ENCODE results near the gene MXRA7.
A peak's percentile ranks its signal among the peaks of the same experiment; 100 is the strongest.
"Not testable (repeated sequence)": the region's sequence is repeated elsewhere in the genome, so short reads cannot be mapped to it uniquely, and the experiment has no call there.

MXRA7 gene

GRCh38 chr17:76714822-76715495 lies 4.2 kb upstream of the MXRA7 start:
- peak; percentile 38 for DNase-seq

DNA sequence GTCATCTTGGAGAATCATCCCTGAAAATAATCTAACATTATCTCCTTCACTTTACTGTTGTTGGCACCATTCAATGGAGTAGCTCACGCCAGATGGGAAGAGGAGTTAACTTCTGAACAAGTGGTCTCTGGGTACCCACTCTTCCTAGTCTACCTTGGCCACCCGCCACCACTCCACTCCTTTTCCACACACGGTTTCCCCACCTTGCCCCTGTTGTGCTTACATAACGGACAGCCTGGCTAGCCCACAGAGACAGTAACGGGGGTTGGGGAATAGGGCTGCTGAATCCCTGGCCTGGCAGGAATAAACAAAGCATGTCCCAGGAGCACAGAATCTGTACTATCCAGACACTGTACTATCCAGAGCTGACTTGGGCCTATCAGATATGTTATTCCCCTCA lies 3.6 kb upstream of the MXRA7 start:
- DNase-seq = no peak

DNA sequence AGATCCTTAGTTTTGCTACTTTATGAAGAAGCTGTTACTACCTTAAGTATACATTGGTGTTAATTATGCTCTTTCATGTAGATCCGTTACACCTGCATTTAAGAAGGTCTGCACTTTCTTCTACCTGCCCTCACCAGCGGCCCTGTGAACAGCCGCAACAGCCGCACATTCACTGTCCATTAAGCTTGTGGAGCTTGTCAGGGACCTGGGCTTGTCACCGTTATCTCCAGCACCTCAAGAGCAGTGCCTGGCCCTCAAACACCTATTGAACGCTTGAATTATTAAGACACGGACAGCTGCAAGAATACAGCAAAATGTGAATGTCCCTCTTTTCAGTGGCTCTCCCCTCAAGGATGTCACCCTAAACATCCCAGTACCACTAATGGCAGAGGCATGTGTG lies 3.0 kb upstream of the MXRA7 start:
- no peak for DNase-seq

GRCh38 chr17:76712321-76712720 lies 1.6 kb upstream of the MXRA7 start:
- not testable (repeated sequence) for DNase-seq

DNA sequence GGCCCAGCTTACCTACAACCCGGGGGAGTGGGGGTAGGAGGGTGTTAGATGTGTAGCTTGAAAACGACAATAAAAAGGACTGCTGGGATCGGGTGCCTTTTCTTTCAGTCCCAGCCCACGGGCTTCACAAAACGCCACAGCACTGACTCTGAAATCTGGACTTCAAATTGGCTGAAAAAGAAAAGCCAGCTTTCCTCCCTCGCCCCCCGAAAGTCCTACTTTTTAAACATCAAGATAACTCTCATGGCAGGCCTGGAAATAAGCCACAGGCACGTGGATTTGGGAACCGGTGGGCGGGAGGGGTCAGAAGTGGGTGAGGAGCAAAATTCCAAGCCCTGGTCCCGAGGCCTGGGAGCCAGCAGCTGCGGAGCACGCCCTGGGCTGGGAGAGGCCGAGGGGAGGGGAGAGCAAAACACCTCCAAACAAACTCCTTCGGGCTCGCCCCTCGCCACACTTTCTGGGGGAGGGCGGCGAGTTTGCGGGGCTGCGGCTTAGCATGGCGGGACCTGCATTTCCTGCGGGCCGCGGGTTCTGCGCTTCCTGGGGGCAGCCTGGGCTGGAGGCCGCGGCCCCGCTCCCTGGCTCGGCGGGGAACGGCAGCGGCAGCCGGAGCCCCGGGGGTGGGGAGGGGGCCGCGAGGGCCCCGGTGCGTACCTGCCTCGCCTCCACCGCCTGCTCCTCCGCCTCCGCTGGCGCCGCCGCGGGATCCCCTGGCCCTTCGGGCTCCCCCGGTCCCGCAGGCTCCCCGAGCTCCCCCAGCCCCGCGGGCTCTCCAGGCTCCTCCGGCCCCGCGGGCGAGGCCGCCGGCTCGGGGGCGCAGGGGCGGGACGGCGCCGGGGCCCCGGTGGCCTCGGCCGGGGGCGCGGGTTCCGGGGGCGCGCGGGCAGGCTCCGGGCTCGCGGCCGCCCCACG lies 558 bp downstream of the MXRA7 start:
- DNase-seq = not testable (repeated sequence)

- DNase-seq = no peak
These were observed 1.5 kb downstream of the MXRA7 start for GRCh38 chr17:76709077-76709950.

DNA sequence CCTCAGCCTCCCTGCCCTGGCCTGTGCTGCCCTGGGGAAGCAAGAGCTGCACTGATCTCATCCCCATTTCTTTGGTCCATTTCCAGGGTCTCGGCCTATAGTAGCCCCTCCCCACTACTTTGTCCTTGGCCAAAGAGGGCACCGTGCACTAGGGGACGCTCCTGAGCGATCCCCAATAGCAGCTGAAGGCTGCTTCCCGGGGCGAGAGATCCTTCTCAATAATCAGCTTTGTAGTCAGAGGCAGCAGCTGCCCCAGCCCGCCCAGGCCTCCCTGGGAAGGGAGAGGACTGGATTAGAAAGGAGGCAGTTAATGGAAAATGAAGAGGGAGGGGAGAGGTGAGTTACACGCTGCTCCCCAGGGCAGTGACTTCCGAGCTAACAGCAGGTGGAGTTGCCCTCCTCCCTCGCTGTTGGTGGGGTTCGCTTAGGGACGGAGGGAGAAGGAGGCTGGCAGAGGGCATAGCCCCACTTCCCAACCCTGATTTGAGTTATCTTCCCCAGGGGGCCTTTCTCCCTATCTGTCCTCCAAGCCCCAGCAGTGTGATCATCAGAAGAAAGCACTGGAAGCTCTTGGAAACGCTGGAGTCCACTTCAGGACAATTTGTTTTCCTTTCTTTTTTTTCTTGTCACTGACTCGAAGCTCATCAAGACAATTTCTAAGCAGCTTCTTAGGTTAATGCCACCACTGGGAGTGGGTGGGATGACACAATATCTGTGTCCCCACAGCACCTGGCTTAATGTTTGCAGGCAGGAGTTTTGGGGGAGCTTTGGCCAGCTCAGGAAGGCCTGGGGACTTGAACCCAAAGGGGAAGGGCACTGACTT lies 2.6 kb downstream of the MXRA7 start:
- peak; percentile 79 for DNase-seq

GRCh38 chr17:76706817-76707216 lies 3.9 kb downstream of the MXRA7 start:
- peak; percentile 32 for DNase-seq

DNA sequence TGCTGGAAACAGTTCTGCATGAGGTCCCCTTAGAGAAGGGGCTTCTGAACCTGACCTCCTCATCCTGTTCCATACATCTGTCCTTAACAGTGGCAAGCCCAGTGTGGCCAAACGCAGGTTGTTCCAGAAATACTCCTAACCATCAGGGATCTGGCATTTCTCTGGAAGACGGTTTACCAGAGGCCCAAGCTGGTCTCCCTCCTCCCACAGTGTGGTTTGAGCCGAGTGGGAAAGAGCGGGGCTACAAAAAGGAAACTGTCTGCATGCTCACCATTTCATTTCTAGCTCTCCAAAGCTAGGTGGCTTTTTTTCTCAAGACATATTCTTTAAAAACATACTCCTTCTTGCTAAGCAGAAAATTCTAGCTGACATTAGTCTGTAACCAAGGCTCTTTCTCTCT lies 6.0 kb downstream of the MXRA7 start:
- no peak for DNase-seq

DNA sequence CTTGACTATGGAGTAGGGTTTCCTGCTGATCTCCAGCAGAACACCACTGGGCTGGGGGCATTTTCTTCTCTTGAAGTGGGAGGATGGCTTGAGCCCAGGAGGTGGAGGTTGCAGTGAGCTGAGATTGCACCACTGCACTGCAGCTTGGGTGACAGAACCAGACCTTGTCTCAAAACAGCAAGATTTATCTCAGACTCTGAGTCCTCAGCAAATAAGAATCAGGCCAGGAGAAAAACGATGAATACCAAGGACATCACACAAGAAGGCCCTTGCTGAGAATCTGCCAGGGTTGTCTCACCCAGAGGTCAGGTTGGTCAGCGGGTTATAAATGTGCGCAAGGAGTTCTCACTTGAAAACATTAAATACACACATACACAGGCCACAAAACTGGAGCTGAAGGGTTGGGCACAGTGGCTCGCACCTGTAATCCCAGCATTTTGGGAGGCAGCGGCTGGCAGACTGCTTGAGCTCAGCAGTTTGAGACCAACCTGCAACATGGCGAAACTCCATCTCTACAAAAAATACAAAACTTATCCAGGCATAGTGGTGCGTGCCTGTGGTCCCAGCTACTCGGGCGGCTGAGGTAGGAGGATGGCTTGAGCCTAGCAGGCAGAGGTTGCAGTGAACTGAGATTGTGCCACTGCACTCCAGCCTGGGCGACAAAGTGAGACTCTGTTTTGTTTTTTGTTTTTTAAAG lies 7.7 kb downstream of the MXRA7 start:
- DNase-seq = no peak

- DNase-seq = no peak
These were observed 8.7 kb downstream of the MXRA7 start for GRCh38 chr17:76702076-76702475.

DNA sequence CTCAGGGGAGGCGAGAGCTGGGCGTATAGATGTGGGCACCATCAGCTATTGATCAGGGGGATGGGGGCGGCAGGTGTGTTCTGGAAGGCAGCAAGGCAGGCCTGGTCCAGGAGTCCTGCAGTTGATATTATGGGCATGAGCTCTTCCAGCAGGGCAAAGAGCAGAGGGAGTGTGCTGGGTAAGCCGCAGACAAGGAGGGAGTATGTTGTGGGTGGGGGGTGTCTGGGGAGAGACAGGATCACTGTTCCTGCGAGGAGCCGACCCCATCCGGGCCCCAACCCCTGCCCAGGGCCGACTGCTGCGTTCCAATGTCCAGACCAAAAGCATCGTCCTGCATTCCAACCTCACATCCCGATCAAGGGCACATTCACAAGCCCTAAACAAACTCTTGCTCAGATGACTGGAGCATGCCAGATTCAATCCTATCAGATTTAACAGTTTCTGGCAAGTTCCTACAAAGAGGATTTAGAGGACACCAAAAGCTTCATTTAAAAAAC lies 9.2 kb downstream of the MXRA7 start:
- no peak for DNase-seq

- peak; percentile 92 for DNase-seq
These were observed 9.9 kb downstream of the MXRA7 start for GRCh38 chr17:76700617-76701470.

GRCh38 chr17:76700270-76700616 lies 10.5 kb downstream of the MXRA7 start:
- peak; percentile 93 for DNase-seq

DNA sequence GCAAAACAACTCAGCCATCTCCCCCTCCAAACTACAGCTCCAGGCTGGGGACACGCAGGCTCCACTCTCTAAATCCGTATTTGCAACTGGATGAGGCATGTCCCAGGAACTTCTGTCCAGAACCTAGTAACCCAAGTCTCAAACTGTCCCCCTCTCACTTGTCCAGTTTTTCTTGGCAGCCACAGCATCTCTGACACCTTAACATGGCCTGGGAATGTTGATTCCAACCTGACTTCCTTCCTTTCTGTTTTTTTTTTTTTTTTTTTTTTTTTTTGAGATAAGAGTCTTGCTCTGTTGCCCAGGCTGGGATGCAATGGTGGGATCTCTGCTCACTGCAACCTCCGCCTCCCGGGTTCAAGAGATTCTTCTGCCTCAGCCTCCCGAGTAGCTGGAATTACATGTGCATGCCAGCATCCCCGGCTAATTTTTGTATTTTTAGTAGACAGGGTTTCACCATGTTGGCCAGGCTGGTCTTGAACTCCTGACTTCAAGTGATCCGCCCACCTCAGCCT lies 12.2 kb downstream of the MXRA7 start:
- DNase-seq = not testable (repeated sequence)

GRCh38 chr17:76697702-76698465 lies 12.9 kb downstream of the MXRA7 start:
- DNase-seq = peak; percentile 80

- DNase-seq = no peak
These were observed 13.7 kb downstream of the MXRA7 start for GRCh38 chr17:76696763-76697701.

Data from NCI-H2171 treated with DMSO at 0.1 percent for 48 hours (cell line).